Spleen (tissue), 11 donors: ENCODE measurements around the gene CEP68. TPM values are rescaled to one million over a fixed set of nuclear protein-coding genes. Genes with fewer than 3 reads are reported as not detected.

Experiments used
- DNase-seq: peaks from one replicate; pipeline ENCODE4 v3.0.0-alpha.2; 2020
- H3K27ac ChIP-seq, 8 donors: fragments of 200-600 bp; sonication (generic) in 7 of 8; 1 replicate in 4 of 8; 2 replicates in 4 of 8; pipeline versions ENCODE4 v1.5.0 to v1.8.0; 2016 to 2021; ENCODE audit warnings: inconsistent platforms in 4 of 8, mild to moderate bottlenecking in 4 of 8, moderate library complexity in 1 of 8
- H3K27me3 ChIP-seq, 7 donors: fragments of 200-600 bp; sonication (generic) in 6 of 7; replicated peaks in 1 of 7; 1 replicate in 4 of 7; 2 replicates in 3 of 7; pipeline versions ENCODE4 v1.5.0 to v1.8.0; 2016 to 2021; ENCODE audit warnings: inconsistent platforms in 3 of 7, mild to moderate bottlenecking in 1 of 7
- H3K36me3 ChIP-seq, 6 donors: fragments of 200-600 bp; sonication (generic) in 5 of 6; 1 replicate in 4 of 6; 2 replicates in 2 of 6; pipeline versions ENCODE4 v1.5.0 to v1.8.0; 2016 to 2021; ENCODE audit warnings: inconsistent platforms in 2 of 6
- H3K4me1 ChIP-seq, 6 donors: fragments of 200-600 bp; sonication (generic) in 5 of 6; 1 replicate in 3 of 6; 2 replicates in 3 of 6; pipeline versions ENCODE4 v1.5.0 to v1.8.0; 2016 to 2021; ENCODE audit warnings: inconsistent platforms in 3 of 6
- H3K4me3 ChIP-seq, 8 donors: fragments of 200-600 bp; sonication (generic) in 7 of 8; 1 replicate in 4 of 8; 2 replicates in 4 of 8; pipeline versions ENCODE4 v1.5.0 to v1.8.0; 2016 to 2021; ENCODE audit warnings: inconsistent platforms in 4 of 8, mild to moderate bottlenecking in 4 of 8, moderate library complexity in 2 of 8
- H3K9me3 ChIP-seq, 8 donors: fragments of 200-600 bp; sonication (generic) in 7 of 8; 1 replicate in 4 of 8; 2 replicates in 4 of 8; pipeline versions ENCODE4 v1.5.0 to v1.8.0; 2016 to 2021; ENCODE audit warnings: inconsistent platforms in 4 of 8
- POLR2A ChIP-seq, 3 donors: fragments of 450-650 bp; IDR thresholded peaks; one replicate each; pipeline ENCODE4 v1.5.1; 2017; ENCODE audit warnings: antibody characterized with exemption in 3 of 3, mild to moderate bottlenecking in 1 of 3
- POLR2AphosphoS5 ChIP-seq, 3 donors: sonication (generic); formaldehyde crosslinking; IDR thresholded peaks; one replicate each; pipeline ENCODE4 v1.5.1; 2017; ENCODE audit warnings: antibody characterized with exemption in 3 of 3
- WGBS, 5 donors: extraction: QIAGEN DNeasy Blood & Tissue Kit in 3 of 5; methylation state at CpG; one replicate each; pipeline versions ENCODE4 v1.1.5 to v1.1.7; 2013 to 2018; 5-methylcytosine and 5-hydroxymethylcytosine counted together
- intact Hi-C: fragments of 100-400 bp; cut with DNase I; formaldehyde crosslinking; loops from one replicate; pipeline ENCODE4 v1.15.0; 2023; ENCODE audit warnings: low total_unique reads
- polyA plus RNA-seq, 3 donors: library from polyadenylated mRNA; stranded (reverse); fragments of 200-250 nt; gene quantifications; one replicate each; pipeline ENCODE4 v1.2.1, GENCODE V29; 2013
- total RNA-seq, 7 donors: library from RNA; depleted of rRNA in 3 of 7; stranded (reverse); fragments of >200 nt in 3 of 7; fragmentation: NEBNext Ultra II Directional in 4 of 7; extraction: Animal tissue kit (Norgen Biotek cat#: 25700) in 4 of 7; gene quantifications; one replicate each; pipeline versions ENCODE4 v1.1.0 to v1.2.1, GENCODE V29; 2016 to 2021
- TF ChIP-seq, protein P1 (sequence below), 11 experiments: fragments of 200-600 bp in 7 of 11; fragments of 450-650 bp in 4 of 11; sonication (generic) in 4 of 11; IDR thresholded peaks in 8 of 11; conservative IDR thresholded peaks in 3 of 11; 1 replicate in 7 of 11; 2 replicates in 4 of 11; pipeline versions ENCODE4 v1.4.0 to v1.8.0; 2016 to 2021; ENCODE audit warnings: antibody characterized with exemption in 11 of 11, inconsistent platforms in 4 of 11, mild to moderate bottlenecking in 1 of 11
- donor health status: healthy with polysubstance abuse.
- donor health status: DM: no; HTN: no; CAD: no; lungs with moderate emphysema.
- donor health status: DM: no; HTN: no; CAD: no.
- donor health status: Bipolar disorder and iron deficiency.
- donor health status: healthy.
- donor health status: DM: no; HTN: no; CAD: no.
- donor health status: DM: yes; HTN: yes; CAD: no.

The CEP68 gene
- total and polyA plus RNA-seq, 10 donors = 5.2 to 26.7 (median 19.5) TPM

DNA sequence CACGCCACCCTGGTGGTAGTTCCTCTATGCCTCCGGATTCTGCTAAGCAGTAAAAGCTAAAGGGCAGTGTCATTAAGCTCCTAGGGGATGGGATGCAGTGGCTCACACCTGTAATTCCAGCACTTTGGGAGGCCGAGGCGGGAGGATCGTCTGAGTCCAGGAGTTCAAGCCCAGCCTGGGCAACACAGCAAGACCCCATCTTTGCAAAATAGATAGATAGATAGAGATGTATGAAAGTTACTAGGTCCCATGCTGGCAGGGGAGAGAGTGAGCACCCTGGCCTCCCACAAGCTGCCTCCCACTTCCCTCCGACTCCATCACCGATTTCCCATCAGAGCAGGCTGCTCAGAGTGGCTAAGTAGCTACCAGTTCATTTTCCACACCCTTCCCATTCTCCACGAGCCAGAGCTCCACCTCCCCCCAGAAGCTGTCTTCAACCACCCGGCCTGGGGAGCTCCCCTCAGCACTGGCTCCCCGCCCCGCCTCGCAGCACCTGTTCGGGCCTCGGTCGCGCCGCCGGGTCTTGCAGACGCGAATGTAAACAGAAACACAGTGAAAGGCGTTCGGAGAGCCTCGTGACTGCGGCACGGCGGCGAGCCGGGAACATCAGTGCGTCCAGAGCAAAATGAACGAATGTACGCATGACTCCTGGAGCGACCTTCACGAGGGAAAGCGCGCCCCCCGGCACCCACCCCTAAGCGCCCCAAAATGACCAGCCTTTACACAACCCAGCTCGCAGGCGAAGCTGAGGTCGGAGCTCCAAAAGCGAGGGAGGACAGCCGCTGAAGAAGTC, 598 bp upstream of the CEP68 start:
- H3K27me3 ChIP-seq = no peaks in the 10 kb centered on the region
- H3K9me3 ChIP-seq = no peaks in the 10 kb centered on the region
- H3K36me3 ChIP-seq = no peaks in the 10 kb centered on the region
- no peak for TF ChIP-seq POLR2AphosphoS5 (IDR thresholded peaks at IDR 0.05)
- TF ChIP-seq, protein P1, sequence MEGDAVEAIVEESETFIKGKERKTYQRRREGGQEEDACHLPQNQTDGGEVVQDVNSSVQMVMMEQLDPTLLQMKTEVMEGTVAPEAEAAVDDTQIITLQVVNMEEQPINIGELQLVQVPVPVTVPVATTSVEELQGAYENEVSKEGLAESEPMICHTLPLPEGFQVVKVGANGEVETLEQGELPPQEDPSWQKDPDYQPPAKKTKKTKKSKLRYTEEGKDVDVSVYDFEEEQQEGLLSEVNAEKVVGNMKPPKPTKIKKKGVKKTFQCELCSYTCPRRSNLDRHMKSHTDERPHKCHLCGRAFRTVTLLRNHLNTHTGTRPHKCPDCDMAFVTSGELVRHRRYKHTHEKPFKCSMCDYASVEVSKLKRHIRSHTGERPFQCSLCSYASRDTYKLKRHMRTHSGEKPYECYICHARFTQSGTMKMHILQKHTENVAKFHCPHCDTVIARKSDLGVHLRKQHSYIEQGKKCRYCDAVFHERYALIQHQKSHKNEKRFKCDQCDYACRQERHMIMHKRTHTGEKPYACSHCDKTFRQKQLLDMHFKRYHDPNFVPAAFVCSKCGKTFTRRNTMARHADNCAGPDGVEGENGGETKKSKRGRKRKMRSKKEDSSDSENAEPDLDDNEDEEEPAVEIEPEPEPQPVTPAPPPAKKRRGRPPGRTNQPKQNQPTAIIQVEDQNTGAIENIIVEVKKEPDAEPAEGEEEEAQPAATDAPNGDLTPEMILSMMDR (IDR thresholded peaks at IDR 0.05 in 8 of 11, conservative IDR thresholded peaks at IDR 0.05 in 3 of 11) = peak in 1 of 11 experiments; percentile 4
- WGBS, 5 donors = 4 to 12% (median 6%) methylated on average over 33 to 42 of the region's 42 CpGs
- peak; percentile 95 for DNase-seq
- H3K4me3 ChIP-seq = peak overlapping the region; percentile 70 to 99 (median 94)
- peaks cover 40 to 78% (median 65%) of the 10 kb centered on the region in 6 donors for H3K4me1 ChIP-seq
- H3K27ac ChIP-seq = peak overlapping the region; percentile 80 to 93 (median 91)
- intact Hi-C loops = no loop called here

- DNase-seq = no peak
- intact Hi-C loops = no loop called here
- Histone ChIP-seq H3K36me3 (no peaks in the 10 kb centered on the region), H3K9me3 (no peaks in the 10 kb centered on the region), H3K4me3 (peak overlapping the region; percentile 70 to 99 (median 94)), H3K27ac (peak overlapping the region; percentile 80 to 93 (median 91)), H3K27me3 (no peaks in the 10 kb centered on the region), H3K4me1 (peaks cover 40 to 90% (median 71%) of the 10 kb centered on the region in 6 donors)
- no peak for TF ChIP-seq POLR2A (IDR thresholded peaks at IDR 0.05)
- TF ChIP-seq, protein P1 (IDR thresholded peaks at IDR 0.05 in 8 of 11, conservative IDR thresholded peaks at IDR 0.05 in 3 of 11) = no peak
- no peak for TF ChIP-seq POLR2AphosphoS5 (IDR thresholded peaks at IDR 0.05)
- WGBS, 5 donors = 2 to 7% (median 7%) methylated on average over 5 of the region's 5 CpGs
Measured at GRCh38 chr2:65057054-65057375, 799 bp downstream of the CEP68 start.

DNA sequence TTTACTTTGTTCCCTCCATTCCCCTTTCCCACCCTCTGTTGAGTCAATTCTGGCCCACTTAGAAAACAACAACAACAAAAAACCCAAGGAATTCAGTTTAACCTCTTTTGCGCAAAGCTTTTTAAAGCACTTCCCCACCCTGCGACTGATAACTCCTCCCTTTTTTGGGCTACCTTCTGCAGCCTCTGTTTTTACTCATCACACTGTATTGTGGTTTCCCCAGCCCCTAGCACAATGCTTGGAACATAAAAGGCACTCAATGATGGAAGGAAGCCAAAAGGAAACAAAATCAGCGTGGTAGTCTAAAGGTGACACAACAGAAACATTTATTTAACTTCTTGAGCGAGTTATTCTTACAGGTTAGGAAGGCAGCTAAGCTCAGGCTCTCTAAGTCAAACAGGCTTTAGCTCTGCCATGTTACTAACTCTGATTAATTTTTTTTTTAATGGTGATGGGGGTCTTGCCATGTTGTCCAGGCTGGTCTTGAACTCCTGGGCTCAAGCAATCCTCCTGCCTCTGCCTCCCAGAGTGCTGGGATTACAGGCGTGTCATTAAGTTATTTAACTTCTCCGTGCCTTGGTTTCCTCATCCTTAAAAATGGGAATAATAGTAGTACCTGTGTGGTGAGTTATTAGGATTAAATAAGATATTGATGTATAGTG, 1.3 kb downstream of the CEP68 start:
- 33 to 43% (median 37%) methylated on average over 6 of the region's 6 CpGs for WGBS, 5 donors
- no peak for DNase-seq
- no peaks in the 10 kb centered on the region for H3K9me3 ChIP-seq
- no peaks in the 10 kb centered on the region for H3K27me3 ChIP-seq
- H3K4me1 ChIP-seq = peaks cover 40 to 90% (median 69%) of the 10 kb centered on the region in 6 donors
- no peaks in the 10 kb centered on the region for H3K36me3 ChIP-seq
- H3K27ac ChIP-seq = peak overlapping the region in 7 of 8 donors; percentile 87 to 93 (median 92)
- intact Hi-C loops = no loop called here
- TF ChIP-seq POLR2A (IDR thresholded peaks at IDR 0.05) (no peak), POLR2AphosphoS5 (IDR thresholded peaks at IDR 0.05) (no peak)
- TF ChIP-seq, protein P1 (IDR thresholded peaks at IDR 0.05 in 8 of 11, conservative IDR thresholded peaks at IDR 0.05 in 3 of 11) = no peak
- H3K4me3 ChIP-seq = peak overlapping the region; percentile 70 to 99 (median 94)

GRCh38 chr2:65059071-65059470, 2.9 kb downstream of the CEP68 start:
- Histone ChIP-seq H3K4me3 (no peak overlapping the region), H3K9me3 (no peaks in the 10 kb centered on the region), H3K36me3 (no peaks in the 10 kb centered on the region), H3K27me3 (no peaks in the 10 kb centered on the region), H3K27ac (peak overlapping the region in 6 of 8 donors; percentile 21 to 65 (median 50)), H3K4me1 (peaks cover 30 to 90% (median 61%) of the 10 kb centered on the region in 6 donors)
- intact Hi-C loops = no loop called here
- no peak for TF ChIP-seq POLR2A (IDR thresholded peaks at IDR 0.05)
- peak in 1 of 3 donors; percentile 74 for TF ChIP-seq POLR2AphosphoS5 (IDR thresholded peaks at IDR 0.05)
- TF ChIP-seq, protein P1 (IDR thresholded peaks at IDR 0.05 in 8 of 11, conservative IDR thresholded peaks at IDR 0.05 in 3 of 11) = no peak
- WGBS, 5 donors = 35 to 59% (median 44%) methylated on average over 1 of the region's 1 CpG
- no peak for DNase-seq
